Osteoblast (primary cell): Measurements from ENCODE around the gene HDAC9. TPM values are rescaled to one million over a fixed set of nuclear protein-coding genes. Genes with fewer than 3 reads are reported as not detected.

Experiments used
- DNase-seq: peaks from one replicate; pipeline ENCODE4 v3.0.0; 2011; ENCODE audit warnings: low spot score, mixed read lengths; ENCODE audit not compliant: insufficient read length; ENCODE audit errors: missing footprints
- H2AFZ ChIP-seq: 2 replicates; pipeline ENCODE4 v1.6.0; 2011; ENCODE audit warnings: mild to moderate bottlenecking, low read length
- H3K27ac ChIP-seq: 2 replicates; pipeline ENCODE4 v1.5.1; 2011; ENCODE audit warnings: mild to moderate bottlenecking, low read depth, low read length, moderate library complexity
- H3K27me3 ChIP-seq: 2 replicates; pipeline ENCODE4 v1.6.0; 2012; ENCODE audit warnings: mild to moderate bottlenecking, control low read depth, inconsistent platforms, low read length, moderate library complexity; ENCODE audit not compliant: insufficient read depth
- H3K36me3 ChIP-seq: 2 replicates; pipeline ENCODE4 v1.5.1; 2011; ENCODE audit warnings: mild to moderate bottlenecking, low read length, control low read depth, moderate library complexity; ENCODE audit not compliant: insufficient read depth
- H3K4me1 ChIP-seq: 2 replicates; pipeline ENCODE4 v1.5.1; 2011; ENCODE audit warnings: mild to moderate bottlenecking, low read length, control low read depth, moderate library complexity; ENCODE audit not compliant: insufficient read depth
- H3K4me2 ChIP-seq: 2 replicates; pipeline ENCODE4 v1.6.0; 2011; ENCODE audit warnings: mild to moderate bottlenecking, low read length; ENCODE audit not compliant: insufficient read depth
- H3K4me3 ChIP-seq: fragments of 200-600 bp; sonication (generic); 3 replicates; pipeline ENCODE4 v1.5.1; 2012; ENCODE audit warnings: mild to moderate bottlenecking, low read length, inconsistent platforms; ENCODE audit not compliant: insufficient read depth
- H3K79me2 ChIP-seq: 2 replicates; pipeline ENCODE4 v1.6.0; 2012; ENCODE audit warnings: mild to moderate bottlenecking, low read length, control low read depth, inconsistent platforms; ENCODE audit not compliant: insufficient read depth
- H3K9me3 ChIP-seq: 2 replicates; pipeline ENCODE4 v1.5.1; 2011; ENCODE audit warnings: low read depth, low read length, control low read depth
- H4K20me1 ChIP-seq: 2 replicates; pipeline ENCODE4 v1.6.0; 2012; ENCODE audit warnings: mild to moderate bottlenecking, low read length, control low read depth; ENCODE audit not compliant: insufficient read depth
- total RNA-seq: library from RNA; depleted of rRNA; stranded (reverse); fragments of >200 nt; gene quantifications from 2 replicates; pipeline ENCODE4 v1.2.3, GENCODE V29; 2012
- TF ChIP-seq, protein P1 (sequence below): IDR thresholded peaks from 2 replicates; pipeline ENCODE4 v1.5.1; 2011; ENCODE audit warnings: mild to moderate bottlenecking, low read depth, low read length, moderate library complexity; ENCODE audit errors: extremely low read depth

Gene HDAC9
- total RNA-seq, 1 donor: 21.7 TPM

- no peaks in the 10 kb centered on the region for H3K9me3 ChIP-seq
- peak overlapping the region; percentile 74 for H3K27ac ChIP-seq
- peaks cover 24% of the 10 kb centered on the region for H3K79me2 ChIP-seq
- H3K4me1 ChIP-seq: peaks cover 11% of the 10 kb centered on the region
- peak overlapping the region; percentile 64 for H3K4me2 ChIP-seq
- TF ChIP-seq, protein P1, sequence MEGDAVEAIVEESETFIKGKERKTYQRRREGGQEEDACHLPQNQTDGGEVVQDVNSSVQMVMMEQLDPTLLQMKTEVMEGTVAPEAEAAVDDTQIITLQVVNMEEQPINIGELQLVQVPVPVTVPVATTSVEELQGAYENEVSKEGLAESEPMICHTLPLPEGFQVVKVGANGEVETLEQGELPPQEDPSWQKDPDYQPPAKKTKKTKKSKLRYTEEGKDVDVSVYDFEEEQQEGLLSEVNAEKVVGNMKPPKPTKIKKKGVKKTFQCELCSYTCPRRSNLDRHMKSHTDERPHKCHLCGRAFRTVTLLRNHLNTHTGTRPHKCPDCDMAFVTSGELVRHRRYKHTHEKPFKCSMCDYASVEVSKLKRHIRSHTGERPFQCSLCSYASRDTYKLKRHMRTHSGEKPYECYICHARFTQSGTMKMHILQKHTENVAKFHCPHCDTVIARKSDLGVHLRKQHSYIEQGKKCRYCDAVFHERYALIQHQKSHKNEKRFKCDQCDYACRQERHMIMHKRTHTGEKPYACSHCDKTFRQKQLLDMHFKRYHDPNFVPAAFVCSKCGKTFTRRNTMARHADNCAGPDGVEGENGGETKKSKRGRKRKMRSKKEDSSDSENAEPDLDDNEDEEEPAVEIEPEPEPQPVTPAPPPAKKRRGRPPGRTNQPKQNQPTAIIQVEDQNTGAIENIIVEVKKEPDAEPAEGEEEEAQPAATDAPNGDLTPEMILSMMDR: no peak
- peak overlapping the region; percentile 6 for H3K4me3 ChIP-seq
- H3K36me3 ChIP-seq: no peaks in the 10 kb centered on the region
- H2AFZ ChIP-seq: peak overlapping the region; percentile 1
- no peak for DNase-seq
- no peaks in the 10 kb centered on the region for H4K20me1 ChIP-seq
- H3K27me3 ChIP-seq: no peaks in the 10 kb centered on the region
Observed at GRCh38 chr7:18521236-18521589, 25.7 kb downstream of the HDAC9 start.

DNA sequence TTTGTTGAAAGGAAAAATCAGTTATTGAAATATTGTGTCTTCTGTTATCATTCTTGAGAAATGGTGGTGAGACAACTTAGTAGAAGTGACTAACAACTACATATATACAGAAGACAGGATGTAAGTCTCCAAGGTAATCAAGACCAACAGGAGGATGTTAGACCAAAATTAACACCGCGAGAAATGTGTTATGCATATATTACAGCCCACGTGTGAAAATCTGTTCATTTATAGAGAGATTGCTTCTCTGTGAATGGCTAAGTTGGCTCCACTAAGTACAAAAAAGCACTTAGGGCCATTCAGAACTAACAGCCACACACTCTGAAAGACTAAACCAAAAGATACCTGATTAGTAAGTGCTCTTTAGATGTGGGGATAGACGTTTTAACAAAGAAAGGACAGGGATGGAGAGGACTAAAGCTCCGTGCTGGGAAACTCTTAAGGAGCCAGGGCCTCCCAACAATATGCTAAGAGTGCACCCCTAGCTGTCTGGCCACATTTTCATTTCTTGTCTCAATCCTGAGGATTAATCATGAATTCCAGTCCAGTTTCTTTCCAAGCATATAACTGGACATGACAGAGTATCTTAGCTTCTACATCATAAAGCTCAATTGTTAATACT, 26.5 kb downstream of the HDAC9 start:
- Histone ChIP-seq H2AFZ (peak overlapping the region; percentile 31), H3K27me3 (no peaks in the 10 kb centered on the region), H3K27ac (no peak overlapping the region), H3K79me2 (peaks cover 24% of the 10 kb centered on the region), H3K4me1 (peaks cover 11% of the 10 kb centered on the region), H3K4me2 (no peak overlapping the region), H3K4me3 (no peak overlapping the region), H4K20me1 (no peaks in the 10 kb centered on the region), H3K9me3 (no peaks in the 10 kb centered on the region), H3K36me3 (no peaks in the 10 kb centered on the region)
- TF ChIP-seq, protein P1: no peak
- no peak for DNase-seq

GRCh38 chr7:18524248-18524647, 28.7 kb downstream of the HDAC9 start:
- H3K27me3 ChIP-seq: no peaks in the 10 kb centered on the region
- no peaks in the 10 kb centered on the region for H3K36me3 ChIP-seq
- peaks cover 11% of the 10 kb centered on the region for H3K4me1 ChIP-seq
- no peak for DNase-seq
- H3K9me3 ChIP-seq: no peaks in the 10 kb centered on the region
- no peak overlapping the region for H2AFZ ChIP-seq
- no peak overlapping the region for H3K4me2 ChIP-seq
- H3K4me3 ChIP-seq: no peak overlapping the region
- H3K79me2 ChIP-seq: peaks cover 14% of the 10 kb centered on the region
- TF ChIP-seq, protein P1: no peak
- no peaks in the 10 kb centered on the region for H4K20me1 ChIP-seq
- H3K27ac ChIP-seq: no peak overlapping the region

- Histone ChIP-seq H2AFZ (no peak overlapping the region), H3K4me1 (no peaks in the 10 kb centered on the region), H3K79me2 (peaks cover 16% of the 10 kb centered on the region), H3K9me3 (no peaks in the 10 kb centered on the region), H3K27me3 (no peaks in the 10 kb centered on the region), H3K36me3 (no peaks in the 10 kb centered on the region), H3K4me3 (no peak overlapping the region), H3K4me2 (no peak overlapping the region), H3K27ac (no peak overlapping the region), H4K20me1 (no peaks in the 10 kb centered on the region)
- no peak for DNase-seq
- TF ChIP-seq, protein P1: no peak
Observed at GRCh38 chr7:18526368-18526878, 30.9 kb downstream of the HDAC9 start.
